VCaP (cell line): ENCODE measurements around the gene DNAJB13.

Source experiments
- H3K27ac ChIP-seq: fragments of 450-650 bp; 2 replicates; pipeline ENCODE4 v1.5.1; 2017
- TF ChIP-seq, protein P1 (sequence below): fragments of 450-650 bp; conservative IDR thresholded peaks from 2 replicates; pipeline ENCODE4 v1.5.1; 2017; ENCODE audit warnings: mild to moderate bottlenecking, moderate library complexity

The DNAJB13 gene

DNA sequence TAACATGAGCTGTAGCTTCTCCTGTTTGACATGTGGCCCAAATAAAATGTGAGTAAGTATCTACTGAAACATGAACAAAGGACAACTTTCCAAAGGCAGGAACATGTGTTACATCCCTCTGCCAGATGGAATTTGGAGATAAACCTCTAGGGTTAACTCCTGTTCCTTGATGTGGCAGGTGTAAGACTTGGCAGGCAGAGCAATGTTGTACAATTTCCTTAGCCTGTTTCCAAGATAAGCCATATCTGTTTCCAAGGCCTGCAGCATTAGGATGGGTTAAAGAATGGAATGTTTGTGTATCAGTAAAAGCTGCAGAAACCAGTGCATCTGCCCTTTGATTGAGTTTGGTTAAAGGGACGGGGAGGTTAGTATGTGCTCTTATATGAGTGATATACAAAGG lies 8.8 kb upstream of the DNAJB13 start:
- H3K27ac ChIP-seq, result no peak overlapping the region
- TF ChIP-seq, protein P1, sequence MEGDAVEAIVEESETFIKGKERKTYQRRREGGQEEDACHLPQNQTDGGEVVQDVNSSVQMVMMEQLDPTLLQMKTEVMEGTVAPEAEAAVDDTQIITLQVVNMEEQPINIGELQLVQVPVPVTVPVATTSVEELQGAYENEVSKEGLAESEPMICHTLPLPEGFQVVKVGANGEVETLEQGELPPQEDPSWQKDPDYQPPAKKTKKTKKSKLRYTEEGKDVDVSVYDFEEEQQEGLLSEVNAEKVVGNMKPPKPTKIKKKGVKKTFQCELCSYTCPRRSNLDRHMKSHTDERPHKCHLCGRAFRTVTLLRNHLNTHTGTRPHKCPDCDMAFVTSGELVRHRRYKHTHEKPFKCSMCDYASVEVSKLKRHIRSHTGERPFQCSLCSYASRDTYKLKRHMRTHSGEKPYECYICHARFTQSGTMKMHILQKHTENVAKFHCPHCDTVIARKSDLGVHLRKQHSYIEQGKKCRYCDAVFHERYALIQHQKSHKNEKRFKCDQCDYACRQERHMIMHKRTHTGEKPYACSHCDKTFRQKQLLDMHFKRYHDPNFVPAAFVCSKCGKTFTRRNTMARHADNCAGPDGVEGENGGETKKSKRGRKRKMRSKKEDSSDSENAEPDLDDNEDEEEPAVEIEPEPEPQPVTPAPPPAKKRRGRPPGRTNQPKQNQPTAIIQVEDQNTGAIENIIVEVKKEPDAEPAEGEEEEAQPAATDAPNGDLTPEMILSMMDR, result no peak

DNA sequence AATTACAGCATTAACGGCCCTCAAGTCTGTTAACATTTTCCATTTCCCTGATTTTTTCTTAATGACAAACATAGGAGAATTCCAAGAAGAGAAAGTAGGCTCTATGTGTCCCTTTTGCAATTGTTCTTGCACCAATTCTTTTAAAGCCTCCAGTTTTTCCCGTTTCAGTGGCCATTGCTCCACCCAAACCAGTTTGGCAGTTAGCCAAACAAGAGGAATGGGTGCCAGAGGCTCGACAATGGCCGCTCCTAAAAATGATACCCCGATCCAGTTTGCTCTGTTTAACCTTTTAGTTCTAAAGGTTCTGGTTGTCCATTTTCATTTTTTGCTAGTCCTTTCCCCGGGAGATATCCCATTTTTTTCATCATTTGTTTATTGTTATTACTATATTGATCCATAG lies 6.7 kb upstream of the DNAJB13 start:
- no peak overlapping the region for H3K27ac ChIP-seq
- TF ChIP-seq, protein P1, result no peak

DNA sequence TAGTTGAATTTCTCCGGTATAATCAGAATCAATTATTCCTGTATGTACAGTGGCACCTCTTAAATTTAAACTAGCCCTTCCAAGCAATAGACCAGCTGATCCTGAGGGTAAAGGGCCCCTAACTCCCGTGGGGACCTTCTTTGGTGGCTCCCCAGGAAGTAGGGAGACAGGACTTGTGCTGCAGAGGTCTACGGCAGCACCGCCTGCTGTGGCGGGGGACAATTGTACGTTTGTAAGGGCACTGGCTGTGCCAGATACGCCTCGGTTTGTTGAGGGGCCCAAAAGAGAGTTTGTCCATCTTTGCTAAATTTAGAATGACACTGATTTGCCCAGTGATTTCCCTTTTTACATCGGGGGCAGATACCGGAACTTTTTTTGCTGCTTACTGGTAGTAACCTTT lies 5.9 kb upstream of the DNAJB13 start:
- TF ChIP-seq, protein P1, result no peak

DNA sequence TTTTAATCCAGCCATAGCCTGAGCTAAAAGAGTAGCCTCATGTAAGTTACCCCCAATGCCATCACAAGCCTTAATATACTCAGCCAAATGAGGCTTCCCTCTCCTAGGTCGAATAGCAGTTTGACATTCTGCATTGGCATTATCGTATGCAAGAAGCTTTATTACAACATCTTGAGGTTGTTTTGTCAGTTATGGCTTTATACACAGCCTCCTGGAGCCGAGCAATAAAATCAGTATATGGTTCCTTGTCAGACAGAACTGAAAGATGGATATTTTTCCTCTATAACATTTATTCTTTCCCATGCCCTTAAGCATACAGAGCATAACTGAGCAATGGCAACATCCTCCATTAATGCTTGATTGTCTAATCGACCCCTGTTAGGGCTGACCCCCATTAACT lies 5.4 kb upstream of the DNAJB13 start:
- no peak overlapping the region for H3K27ac ChIP-seq
- TF ChIP-seq, protein P1, result no peak

More for the DNA sequence above, 5.9 kb upstream of the DNAJB13 start:
- no peak overlapping the region for H3K27ac ChIP-seq

DNA sequence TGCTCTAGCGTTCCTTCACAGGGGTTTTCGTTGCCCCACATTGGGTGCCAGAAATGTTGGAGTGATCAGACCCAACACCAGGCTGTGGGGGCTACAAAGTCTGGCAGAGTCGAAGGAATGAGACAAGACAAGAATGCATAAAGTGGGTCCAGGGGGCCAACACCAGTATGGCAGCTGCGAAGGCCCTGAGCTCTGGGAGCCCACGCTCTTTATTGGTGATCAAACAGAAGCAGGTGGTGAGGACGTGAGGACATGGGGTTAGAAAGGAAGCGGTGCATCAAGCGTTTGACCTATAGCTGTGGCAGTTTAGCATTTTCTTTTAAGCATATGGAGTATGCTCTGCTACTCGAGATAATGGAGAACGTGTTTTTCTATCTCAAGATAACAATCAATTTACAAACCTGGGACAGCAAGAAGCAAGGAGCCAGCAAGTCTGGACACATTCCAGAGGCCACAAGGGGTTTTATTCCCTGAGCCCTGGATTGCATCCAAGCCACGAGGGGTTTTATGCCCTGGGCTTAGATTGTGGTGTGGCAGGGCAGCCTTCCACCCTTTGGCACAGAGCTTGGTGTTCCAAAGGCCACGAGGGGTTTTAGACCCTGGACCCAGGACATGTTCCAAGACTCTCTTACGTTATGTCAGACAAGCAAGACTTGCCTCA lies 3.9 kb upstream of the DNAJB13 start:
- TF ChIP-seq, protein P1, result no peak
- H3K27ac ChIP-seq, result no peak overlapping the region

DNA sequence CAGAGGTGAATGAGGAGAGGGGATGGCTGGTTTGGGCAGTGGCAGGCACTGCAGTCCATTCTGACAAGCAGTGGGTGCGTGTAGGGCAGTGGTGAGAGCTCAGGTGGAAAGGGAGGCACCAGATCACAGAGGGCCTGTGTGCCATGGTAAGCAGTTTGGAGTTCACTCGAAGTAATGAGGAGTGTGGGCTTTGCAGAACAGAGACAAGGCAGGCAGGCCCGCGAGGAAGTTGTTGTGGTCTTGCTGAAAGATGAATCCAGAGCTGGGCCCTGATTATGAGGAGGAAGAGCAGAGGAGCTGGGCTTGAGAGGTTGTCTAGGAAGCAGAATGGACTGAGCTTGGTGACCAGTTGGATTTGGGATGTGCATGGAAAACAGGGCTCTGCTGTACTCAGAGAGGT lies 1.6 kb upstream of the DNAJB13 start:
- H3K27ac ChIP-seq, result no peak overlapping the region
- TF ChIP-seq, protein P1, result no peak

DNA sequence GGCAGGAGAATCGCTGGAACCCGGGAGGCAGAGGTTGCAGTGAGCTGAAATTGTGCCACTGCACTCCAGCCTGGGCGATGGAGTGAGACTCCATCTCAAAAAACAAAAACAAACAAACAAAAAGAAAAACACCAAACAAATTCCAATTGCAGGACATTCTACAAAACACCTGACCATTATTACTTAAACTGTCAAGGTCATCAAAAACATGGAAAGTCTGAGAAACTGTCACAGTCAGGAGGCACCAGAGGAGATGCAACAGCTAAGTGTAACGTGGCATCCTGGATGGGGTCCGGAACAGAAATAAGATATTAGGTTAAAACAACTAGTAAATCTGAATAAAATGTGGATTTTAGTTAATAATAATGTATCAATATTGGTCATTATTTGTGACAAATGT lies 914 bp upstream of the DNAJB13 start:
- TF ChIP-seq, protein P1, result no peak
- no peak overlapping the region for H3K27ac ChIP-seq
